Measurements from ENCODE around the gene ATG16L1. TPM values are rescaled to one million over a fixed set of nuclear protein-coding genes. Genes with fewer than 3 reads are reported as not detected.
A peak's percentile ranks its signal among the peaks of the same experiment; 100 is the strongest.

The ATG16L1 gene
- total and polyA plus RNA-seq, 5 donors from 2014 or later, result 15.2 to 125 (median 20.6) TPM

DNA sequence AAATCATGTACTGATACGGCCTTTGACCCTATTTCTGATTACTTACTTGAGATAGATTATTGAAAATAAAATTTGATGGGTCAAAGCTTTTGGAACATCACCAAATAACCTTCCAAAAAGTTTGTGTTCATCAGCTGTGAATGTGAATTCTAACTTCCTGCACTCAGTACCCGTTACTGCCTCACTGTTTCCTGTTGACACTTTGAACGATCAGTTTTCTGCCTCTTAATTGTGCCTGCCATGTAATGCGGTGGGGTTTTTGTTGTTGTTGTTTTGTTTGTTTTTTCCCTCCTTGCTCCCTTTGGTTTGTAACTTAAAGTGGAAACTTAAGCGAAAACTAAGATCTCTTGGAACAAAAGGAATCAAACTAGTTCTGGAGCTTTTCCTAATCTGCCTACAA, 18.9 kb downstream of the ATG16L1 start:
- H3K36me3 Mint-ChIP-seq, result peaks cover 63% of the 10 kb centered on the region
- H3K36me3 ChIP-seq (ENCODE audit: control insufficient read depth, insufficient read depth, low read length), result peaks cover 55% of the 10 kb centered on the region
- H3K27me3 ChIP-seq (ENCODE audit: control insufficient read depth, insufficient read depth, low read length), result no peaks in the 10 kb centered on the region

DNA sequence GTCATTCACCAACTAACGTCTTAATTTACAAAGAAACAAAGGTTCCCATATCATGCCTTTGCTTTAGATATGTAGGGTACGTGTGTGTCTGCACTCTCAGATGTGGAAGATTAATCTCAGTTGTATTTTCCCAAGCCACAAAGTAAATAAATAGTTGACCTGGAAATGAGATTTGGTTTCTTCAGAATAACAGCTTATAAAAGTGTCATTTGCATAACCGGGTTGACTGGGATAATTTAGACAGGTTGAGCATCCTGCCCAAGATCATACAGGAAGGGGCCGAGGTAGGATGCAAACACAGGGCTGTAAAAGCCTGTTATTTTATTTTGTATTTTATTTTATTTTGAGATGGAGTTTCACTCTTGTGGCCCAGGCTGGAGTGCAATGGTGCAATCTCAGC, 19.5 kb downstream of the ATG16L1 start:
- Histone ChIP-seq H3K9me3 (ENCODE audit: control insufficient read depth in 2 of 2, low read length in 2 of 2) (no peaks in the 10 kb centered on the region), H3K27ac (ENCODE audit: insufficient read depth, low read length, poor library complexity, severe bottlenecking) (peak overlapping the region; percentile 94), H3K4me1 (ENCODE audit: control insufficient read depth, insufficient read depth, low read length, poor library complexity, severe bottlenecking) (peaks cover 66% of the 10 kb centered on the region), H3K4me3 (ENCODE audit: low read depth, low read length) (peak overlapping the region; percentile 74), H3K36me3 (ENCODE audit: control insufficient read depth, insufficient read depth, low read length) (peaks cover 56% of the 10 kb centered on the region), H3K27me3 (ENCODE audit: control insufficient read depth, insufficient read depth, low read length) (no peaks in the 10 kb centered on the region)
- Mint-ChIP-seq H3K4me1 (peaks cover 29 to 93% (median 65%) of the 10 kb centered on the region in 4 donors), H3K4me3 (peak overlapping the region; percentile 81 to 91 (median 84)), H3K9me3 (no peaks in the 10 kb centered on the region), H3K27me3 (no peaks in the 10 kb centered on the region), H3K36me3 (peaks cover 64% of the 10 kb centered on the region), H3K27ac (peak overlapping the region; percentile 98 to 99 (median 99))
- no peak for ATAC-seq (ENCODE audit: low read depth in 2 of 2)
- DNase-seq, result no peak

More for the DNA sequence above, 18.9 kb downstream of the ATG16L1 start:
- Histone ChIP-seq H3K4me1 (ENCODE audit: control insufficient read depth, insufficient read depth, low read length, poor library complexity, severe bottlenecking) (peaks cover 66% of the 10 kb centered on the region), H3K27ac (ENCODE audit: insufficient read depth, low read length, poor library complexity, severe bottlenecking) (peak overlapping the region; percentile 94), H3K9me3 (ENCODE audit: control insufficient read depth in 2 of 2, low read length in 2 of 2) (no peaks in the 10 kb centered on the region), H3K4me3 (ENCODE audit: low read depth, low read length) (peak overlapping the region; percentile 74)
- H3K4me1 Mint-ChIP-seq, result peaks cover 29 to 94% (median 65%) of the 10 kb centered on the region in 4 donors
- no peaks in the 10 kb centered on the region for H3K9me3 Mint-ChIP-seq
- peak in 2 of 3 donors; percentile 59 to 76 for DNase-seq
- no peaks in the 10 kb centered on the region for H3K27me3 Mint-ChIP-seq
- H3K27ac Mint-ChIP-seq, result peak overlapping the region; percentile 98 to 99 (median 99)
- peak overlapping the region; percentile 81 to 91 (median 84) for H3K4me3 Mint-ChIP-seq
- ATAC-seq (ENCODE audit: low read depth in 2 of 2), result no peak

DNA sequence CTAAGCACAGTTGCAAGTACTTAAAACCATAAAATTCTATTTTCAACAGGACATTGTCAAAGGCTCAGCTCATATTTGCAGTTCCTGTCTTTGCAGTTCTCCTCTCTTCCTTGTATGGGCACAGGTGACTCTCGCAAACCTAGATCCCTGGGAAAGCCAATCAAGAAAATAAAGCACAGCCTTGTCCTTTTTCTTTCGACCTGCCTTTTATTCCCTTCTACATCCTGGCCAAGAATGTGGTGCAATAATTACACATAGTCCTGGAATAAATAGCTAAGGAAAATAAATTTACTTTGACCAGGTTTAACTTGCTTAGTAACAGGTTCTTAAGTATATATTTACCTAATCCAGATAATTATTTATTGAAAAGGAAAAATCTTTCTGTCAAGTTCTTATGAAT, 20.2 kb downstream of the ATG16L1 start:
- Histone ChIP-seq H3K36me3 (ENCODE audit: control insufficient read depth, insufficient read depth, low read length) (peaks cover 56% of the 10 kb centered on the region), H3K27ac (ENCODE audit: insufficient read depth, low read length, poor library complexity, severe bottlenecking) (peak overlapping the region; percentile 94)
- peaks cover 62% of the 10 kb centered on the region for H3K36me3 Mint-ChIP-seq

GRCh38 chr2:233273120-233273519, 21.6 kb downstream of the ATG16L1 start:
- Mint-ChIP-seq H3K4me3 (peak overlapping the region in 2 of 4 donors; percentile 49 to 75), H3K4me1 (peaks cover 17 to 74% (median 56%) of the 10 kb centered on the region in 4 donors), H3K9me3 (no peaks in the 10 kb centered on the region), H3K27ac (peak overlapping the region; percentile 82 to 99 (median 92)), H3K27me3 (no peaks in the 10 kb centered on the region), H3K36me3 (peaks cover 65% of the 10 kb centered on the region)
- H3K36me3 ChIP-seq (ENCODE audit: control insufficient read depth, insufficient read depth, low read length), result peaks cover 68% of the 10 kb centered on the region
- peak in 1 of 3 donors; percentile 53 for DNase-seq
- H3K27me3 ChIP-seq (ENCODE audit: control insufficient read depth, insufficient read depth, low read length), result no peaks in the 10 kb centered on the region
- no peaks in the 10 kb centered on the region for H3K9me3 ChIP-seq (ENCODE audit: control insufficient read depth in 2 of 2, low read length in 2 of 2)
- peak overlapping the region; percentile 51 for H3K27ac ChIP-seq (ENCODE audit: insufficient read depth, low read length, poor library complexity, severe bottlenecking)
- ATAC-seq (ENCODE audit: low read depth in 2 of 2), result no peak
- H3K4me3 ChIP-seq (ENCODE audit: low read depth, low read length), result no peak overlapping the region
- H3K4me1 ChIP-seq (ENCODE audit: control insufficient read depth, insufficient read depth, low read length, poor library complexity, severe bottlenecking), result peaks cover 54% of the 10 kb centered on the region

More for the DNA sequence above, 20.2 kb downstream of the ATG16L1 start:
- Histone ChIP-seq H3K4me3 (ENCODE audit: low read depth, low read length) (peak overlapping the region; percentile 33), H3K27me3 (ENCODE audit: control insufficient read depth, insufficient read depth, low read length) (no peaks in the 10 kb centered on the region), H3K4me1 (ENCODE audit: control insufficient read depth, insufficient read depth, low read length, poor library complexity, severe bottlenecking) (peaks cover 66% of the 10 kb centered on the region), H3K9me3 (ENCODE audit: control insufficient read depth in 2 of 2, low read length in 2 of 2) (no peaks in the 10 kb centered on the region)
- Mint-ChIP-seq H3K27ac (peak overlapping the region; percentile 90 to 99 (median 98)), H3K4me1 (peaks cover 24 to 86% (median 65%) of the 10 kb centered on the region in 4 donors), H3K27me3 (no peaks in the 10 kb centered on the region), H3K4me3 (peak overlapping the region; percentile 38 to 83 (median 58)), H3K9me3 (no peaks in the 10 kb centered on the region)
- DNase-seq (no peak), ATAC-seq (ENCODE audit: low read depth in 2 of 2) (no peak)

DNA sequence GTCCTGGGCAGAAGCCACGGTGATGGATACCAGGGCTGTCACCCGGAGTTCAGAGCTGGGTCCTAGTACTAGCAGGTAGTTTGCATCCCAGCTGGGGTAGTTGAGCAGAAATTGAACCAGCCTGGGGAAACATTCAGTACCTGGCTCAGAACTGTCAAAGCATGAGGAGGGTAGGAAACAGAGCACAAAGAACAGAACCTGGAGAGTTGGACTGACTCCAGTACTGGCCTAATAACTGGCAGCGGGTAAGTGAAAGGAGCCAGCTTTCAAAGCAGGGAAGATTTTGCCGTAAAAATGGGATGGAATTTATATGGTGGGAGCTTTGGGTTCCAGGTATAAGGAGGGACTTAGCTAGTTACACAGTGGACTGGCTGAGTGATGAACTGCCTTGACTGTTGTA, 23.8 kb downstream of the ATG16L1 start:
- no peak for ATAC-seq (ENCODE audit: low read depth in 2 of 2)
- peaks cover 10 to 55% (median 38%) of the 10 kb centered on the region in 4 donors for H3K4me1 Mint-ChIP-seq
- H3K9me3 Mint-ChIP-seq, result no peaks in the 10 kb centered on the region
- Histone ChIP-seq H3K27me3 (ENCODE audit: control insufficient read depth, insufficient read depth, low read length) (no peaks in the 10 kb centered on the region), H3K4me1 (ENCODE audit: control insufficient read depth, insufficient read depth, low read length, poor library complexity, severe bottlenecking) (peaks cover 33% of the 10 kb centered on the region), H3K36me3 (ENCODE audit: control insufficient read depth, insufficient read depth, low read length) (peaks cover 88% of the 10 kb centered on the region), H3K4me3 (ENCODE audit: low read depth, low read length) (no peak overlapping the region), H3K9me3 (ENCODE audit: control insufficient read depth in 2 of 2, low read length in 2 of 2) (no peaks in the 10 kb centered on the region), H3K27ac (ENCODE audit: insufficient read depth, low read length, poor library complexity, severe bottlenecking) (no peak overlapping the region)
- H3K4me3 Mint-ChIP-seq, result no peak overlapping the region
- no peaks in the 10 kb centered on the region for H3K27me3 Mint-ChIP-seq
- no peak for DNase-seq
- peak overlapping the region in 1 of 3 donors; percentile 82 for H3K27ac Mint-ChIP-seq
- peaks cover 66% of the 10 kb centered on the region for H3K36me3 Mint-ChIP-seq

GRCh38 chr2:233278921-233279320, 27.4 kb downstream of the ATG16L1 start:
- H3K9me3 ChIP-seq (ENCODE audit: control insufficient read depth in 2 of 2, low read length in 2 of 2), result no peaks in the 10 kb centered on the region
- Mint-ChIP-seq H3K36me3 (peaks cover 63% of the 10 kb centered on the region), H3K27ac (no peak overlapping the region), H3K27me3 (no peaks in the 10 kb centered on the region), H3K4me1 (peaks cover 15 to 42% (median 19%) of the 10 kb centered on the region in 4 donors), H3K4me3 (no peak overlapping the region), H3K9me3 (no peaks in the 10 kb centered on the region)
- no peak overlapping the region for H3K27ac ChIP-seq (ENCODE audit: insufficient read depth, low read length, poor library complexity, severe bottlenecking)
- H3K4me3 ChIP-seq (ENCODE audit: low read depth, low read length), result no peak overlapping the region
- DNase-seq (no peak), ATAC-seq (ENCODE audit: low read depth in 2 of 2) (no peak)
- peaks cover 95% of the 10 kb centered on the region for H3K36me3 ChIP-seq (ENCODE audit: control insufficient read depth, insufficient read depth, low read length)
- H3K27me3 ChIP-seq (ENCODE audit: control insufficient read depth, insufficient read depth, low read length), result no peaks in the 10 kb centered on the region
- no peaks in the 10 kb centered on the region for H3K4me1 ChIP-seq (ENCODE audit: control insufficient read depth, insufficient read depth, low read length, poor library complexity, severe bottlenecking)

DNA sequence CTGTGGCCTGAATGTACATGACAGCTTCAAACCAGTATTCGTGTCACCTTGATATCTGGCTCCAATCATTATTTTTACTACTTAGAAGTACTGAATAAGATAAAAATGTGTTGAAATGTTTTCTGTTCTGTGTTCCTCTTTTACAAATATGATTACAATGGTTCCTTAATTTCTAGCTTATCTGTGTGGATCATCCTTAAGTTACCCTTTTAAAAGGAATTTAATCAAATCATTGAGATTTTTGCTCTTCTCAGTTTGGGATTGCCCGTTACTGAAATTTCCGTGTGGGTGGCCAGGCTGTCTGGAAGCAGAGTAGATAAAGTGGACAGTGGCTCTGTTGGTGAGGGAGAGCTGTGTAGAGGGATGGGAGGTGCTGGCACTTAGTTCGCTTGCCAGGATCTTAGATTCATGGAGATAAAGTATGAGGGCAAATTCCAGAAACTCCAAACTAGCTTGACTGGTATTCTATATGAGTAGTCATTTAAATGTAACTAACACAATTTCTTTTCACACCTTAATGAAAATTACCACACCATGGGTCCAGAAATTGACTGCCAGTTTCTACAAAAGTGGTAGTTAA, 28.7 kb downstream of the ATG16L1 start:
- Mint-ChIP-seq H3K36me3 (peaks cover 56% of the 10 kb centered on the region), H3K27me3 (no peaks in the 10 kb centered on the region), H3K27ac (peak overlapping the region; percentile 78 to 88 (median 82)), H3K4me3 (no peak overlapping the region), H3K4me1 (peaks cover 11 to 35% (median 17%) of the 10 kb centered on the region in 4 donors), H3K9me3 (no peaks in the 10 kb centered on the region)
- Histone ChIP-seq H3K9me3 (ENCODE audit: control insufficient read depth in 2 of 2, low read length in 2 of 2) (no peaks in the 10 kb centered on the region), H3K36me3 (ENCODE audit: control insufficient read depth, insufficient read depth, low read length) (peaks cover 93% of the 10 kb centered on the region), H3K4me1 (ENCODE audit: control insufficient read depth, insufficient read depth, low read length, poor library complexity, severe bottlenecking) (no peaks in the 10 kb centered on the region), H3K27me3 (ENCODE audit: control insufficient read depth, insufficient read depth, low read length) (no peaks in the 10 kb centered on the region), H3K4me3 (ENCODE audit: low read depth, low read length) (no peak overlapping the region), H3K27ac (ENCODE audit: insufficient read depth, low read length, poor library complexity, severe bottlenecking) (no peak overlapping the region)
- DNase-seq, result no peak
- ATAC-seq (ENCODE audit: low read depth in 2 of 2), result no peak

DNA sequence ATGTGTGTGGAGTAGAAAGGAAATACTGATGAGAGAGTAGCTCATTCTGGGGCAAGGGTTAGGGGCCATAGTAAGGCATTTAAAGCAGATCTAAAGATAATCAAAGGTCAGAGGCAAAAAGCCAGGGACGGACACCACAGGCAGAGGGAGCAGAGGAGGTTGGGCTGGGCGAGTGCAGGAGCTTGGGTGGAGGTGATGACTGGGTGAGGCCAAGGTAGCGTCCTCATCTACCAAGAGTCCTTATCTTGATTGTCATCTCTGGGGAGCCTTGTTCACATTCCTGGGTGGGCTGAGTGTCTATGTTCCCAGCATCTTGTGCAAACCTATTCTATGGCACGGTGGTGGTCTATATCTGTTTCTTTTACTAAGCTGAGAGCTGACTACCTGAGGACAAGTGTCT, 30.1 kb downstream of the ATG16L1 start:
- no peak for ATAC-seq (ENCODE audit: low read depth in 2 of 2)
- Histone ChIP-seq H3K4me3 (ENCODE audit: low read depth, low read length) (no peak overlapping the region), H3K36me3 (ENCODE audit: control insufficient read depth, insufficient read depth, low read length) (peaks cover 92% of the 10 kb centered on the region), H3K4me1 (ENCODE audit: control insufficient read depth, insufficient read depth, low read length, poor library complexity, severe bottlenecking) (no peaks in the 10 kb centered on the region), H3K27me3 (ENCODE audit: control insufficient read depth, insufficient read depth, low read length) (no peaks in the 10 kb centered on the region), H3K27ac (ENCODE audit: insufficient read depth, low read length, poor library complexity, severe bottlenecking) (no peak overlapping the region), H3K9me3 (ENCODE audit: control insufficient read depth in 2 of 2, low read length in 2 of 2) (no peaks in the 10 kb centered on the region)
- peak overlapping the region; percentile 82 to 90 (median 84) for H3K27ac Mint-ChIP-seq
- no peak overlapping the region for H3K4me3 Mint-ChIP-seq
- H3K27me3 Mint-ChIP-seq, result no peaks in the 10 kb centered on the region
- peaks cover 11 to 38% (median 16%) of the 10 kb centered on the region in 4 donors for H3K4me1 Mint-ChIP-seq
- DNase-seq, result no peak
- peaks cover 52% of the 10 kb centered on the region for H3K36me3 Mint-ChIP-seq
- no peaks in the 10 kb centered on the region for H3K9me3 Mint-ChIP-seq

Measured in CD4-positive, CD25-positive, alpha-beta regulatory T cell (primary cell).